22Rv1 (cell line): ENCODE data around the gene USF3.

Source experiments
- H3K27ac ChIP-seq: fragments of 450-650 bp; 2 replicates; pipeline ENCODE4 v1.5.1; 2017
- CTCF ChIP-seq: fragments of 450-650 bp; IDR thresholded peaks from 2 replicates; pipeline ENCODE4 v1.5.1; 2017; ENCODE audit warnings: mild to moderate bottlenecking
- ZFX ChIP-seq: fragments of 450-650 bp; IDR thresholded peaks from 2 replicates; pipeline ENCODE4 v1.6.1; 2017; ENCODE audit warnings: antibody characterized with exemption, borderline replicate concordance

Gene USF3

GRCh38 chr3:113663324-113663750 is 33.1 kb downstream of the USF3 start:
- no peak for TF ChIP-seq CTCF
- no peak for TF ChIP-seq ZFX
- H3K27ac ChIP-seq, result peak overlapping the region; percentile 90

DNA sequence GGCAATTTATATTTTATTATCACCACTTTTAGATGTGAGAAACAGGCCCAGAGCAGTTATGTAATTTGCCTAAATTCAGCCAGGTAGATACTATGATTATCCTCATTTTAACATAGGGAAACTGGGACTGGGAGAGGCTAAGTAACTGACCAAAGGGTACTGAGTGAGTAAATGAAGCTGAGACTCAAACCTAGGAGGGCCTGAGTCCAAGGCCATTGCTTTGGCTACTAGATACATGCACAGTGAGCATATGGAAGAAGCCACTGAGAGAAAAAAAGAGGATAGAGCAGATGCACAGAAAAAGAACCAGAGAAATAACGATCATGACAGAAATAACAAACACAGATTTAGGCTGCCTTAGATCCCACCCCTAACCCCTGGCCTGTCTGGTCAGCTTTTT is 33.6 kb downstream of the USF3 start:
- peak overlapping the region; percentile 90 for H3K27ac ChIP-seq
- TF ChIP-seq CTCF (no peak), ZFX (no peak)

DNA sequence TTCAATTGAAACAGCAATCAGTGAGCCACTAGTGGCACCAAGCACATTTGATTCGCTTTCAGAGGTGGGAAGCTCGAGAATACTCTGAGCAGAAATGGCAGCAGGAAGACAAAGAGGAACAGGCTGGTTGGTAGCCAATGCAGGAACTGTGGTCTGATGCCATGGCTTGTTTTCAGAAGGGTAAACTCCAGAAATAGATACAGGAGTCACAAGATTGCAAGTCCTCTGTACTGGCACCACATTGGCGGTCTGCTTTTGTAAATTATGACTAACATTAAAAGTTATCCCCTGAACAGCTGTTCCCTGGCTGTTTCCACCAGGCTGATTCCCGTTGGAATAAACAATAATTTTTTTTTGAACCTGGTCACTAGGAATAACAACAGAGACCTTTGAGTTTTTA is 35.5 kb downstream of the USF3 start:
- TF ChIP-seq CTCF (no peak), ZFX (no peak)
- no peak overlapping the region for H3K27ac ChIP-seq

- no peak for TF ChIP-seq CTCF
- H3K27ac ChIP-seq, result no peak overlapping the region
These were observed 36.0 kb downstream of the USF3 start for GRCh38 chr3:113660458-113660857.

DNA sequence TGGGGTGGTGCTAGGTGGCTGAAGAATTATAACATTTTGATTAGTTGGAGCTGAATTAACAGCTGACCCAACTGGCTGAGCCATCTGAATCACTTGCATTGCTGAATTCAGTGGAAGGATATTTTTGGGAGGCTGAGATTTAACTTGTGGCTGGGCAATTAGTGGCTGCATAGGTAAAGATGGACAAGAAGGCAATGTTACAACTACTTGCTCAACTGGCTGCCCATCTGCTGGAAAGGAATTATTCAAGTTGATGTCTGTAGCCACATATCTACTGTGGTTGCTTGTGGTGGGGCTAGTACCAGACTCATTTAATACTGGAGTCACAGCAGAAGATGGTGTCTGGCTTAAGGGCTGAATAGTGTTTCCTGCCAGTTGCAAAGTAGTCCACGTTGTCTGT is 36.4 kb downstream of the USF3 start:
- no peak overlapping the region for H3K27ac ChIP-seq
- no peak for TF ChIP-seq CTCF
- TF ChIP-seq ZFX, result no peak

DNA sequence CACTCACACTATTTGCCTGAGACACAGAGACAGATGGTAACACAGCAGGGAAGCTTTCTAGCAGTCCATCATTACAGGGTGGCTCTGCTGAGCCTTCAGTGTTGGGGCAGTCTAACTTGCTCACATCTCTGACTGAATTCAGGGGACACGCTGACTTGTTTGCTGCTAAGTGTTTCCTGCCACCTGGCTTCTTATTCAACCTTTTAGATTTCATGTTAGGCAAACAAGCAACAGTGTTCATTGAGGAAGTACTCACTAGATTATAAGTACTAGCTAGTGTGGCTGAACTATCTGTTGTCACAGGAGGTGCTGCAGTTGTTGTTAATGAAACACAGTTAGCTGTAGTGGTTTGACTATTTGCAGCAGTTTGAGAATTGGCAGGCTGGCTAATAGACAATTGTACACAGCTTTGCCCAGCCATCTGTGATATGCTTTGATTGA is 37.3 kb downstream of the USF3 start:
- H3K27ac ChIP-seq, result no peak overlapping the region
- TF ChIP-seq ZFX (no peak), CTCF (no peak)

- H3K27ac ChIP-seq, result no peak overlapping the region
- no peak for TF ChIP-seq CTCF
- no peak for TF ChIP-seq ZFX
These were observed 38.3 kb downstream of the USF3 start for GRCh38 chr3:113658107-113658506.
